Muscle layer of duodenum (tissue), 2 donors: ENCODE data around the gene LRIG3.
"Not testable (repeated sequence)": the region's sequence is repeated elsewhere in the genome, so short reads cannot be mapped to it uniquely, and the experiment has no call there.

Experiments used
- H3K27ac ChIP-seq: one replicate; pipeline ENCODE4 v1.7.0; 2013; ENCODE audit warnings: mild to moderate bottlenecking, low read length
- H3K27me3 ChIP-seq: one replicate; pipeline ENCODE4 v1.7.0; 2013; ENCODE audit warnings: low read depth, mild to moderate bottlenecking, control low read depth, low read length
- H3K36me3 ChIP-seq, 2 donors: one replicate each; pipeline ENCODE4 v1.7.0; 2013; ENCODE audit warnings: low read length in 2 of 2, control low read depth in 1 of 2, mild to moderate bottlenecking in 1 of 2; ENCODE audit not compliant: insufficient read depth in 2 of 2, control insufficient read depth in 1 of 2
- H3K4me1 ChIP-seq, 2 donors: one replicate each; pipeline ENCODE4 v1.7.0; 2013; ENCODE audit warnings: low read length in 2 of 2, mild to moderate bottlenecking in 2 of 2, control low read depth in 1 of 2, moderate library complexity in 1 of 2; ENCODE audit not compliant: insufficient read depth in 2 of 2, control insufficient read depth in 1 of 2
- H3K4me3 ChIP-seq, 2 donors: one replicate each; pipeline ENCODE4 v1.7.0; 2013; ENCODE audit warnings: low read length in 2 of 2, low read depth in 1 of 2, mild to moderate bottlenecking in 1 of 2
- H3K9me3 ChIP-seq, 2 donors: one replicate each; pipeline ENCODE4 v1.7.0; 2013; ENCODE audit warnings: low read length in 2 of 2, control low read depth in 1 of 2, mild to moderate bottlenecking in 1 of 2; ENCODE audit not compliant: control insufficient read depth in 1 of 2
- donor health status: healthy.

Gene LRIG3

GRCh38 chr12:58954002-58954401, 33.7 kb upstream of the LRIG3 start:
- H3K4me1 ChIP-seq, result no peaks in the 10 kb centered on the region
- peaks cover 0 to under 1% of the 10 kb centered on the region in 2 donors for H3K9me3 ChIP-seq
- H3K27ac ChIP-seq, result no peak overlapping the region
- H3K4me3 ChIP-seq, result no peak overlapping the region
- no peaks in the 10 kb centered on the region for H3K27me3 ChIP-seq
- H3K36me3 ChIP-seq, result no peaks in the 10 kb centered on the region

- Histone ChIP-seq H3K27ac (no peak overlapping the region), H3K4me3 (no peak overlapping the region), H3K27me3 (no peaks in the 10 kb centered on the region), H3K9me3 (peaks cover 0 to 5% of the 10 kb centered on the region in 2 donors), H3K4me1 (no peaks in the 10 kb centered on the region), H3K36me3 (no peaks in the 10 kb centered on the region)
Observed at GRCh38 chr12:58950739-58951100, 30.4 kb upstream of the LRIG3 start.

GRCh38 chr12:58949954-58950738, 29.8 kb upstream of the LRIG3 start:
- H3K4me3 ChIP-seq, H3K4me1 ChIP-seq, H3K27me3 ChIP-seq, H3K36me3 ChIP-seq, H3K9me3 ChIP-seq, H3K27ac ChIP-seq: not testable (repeated sequence)

- Histone ChIP-seq H3K27ac (no peak overlapping the region), H3K4me3 (no peak overlapping the region), H3K27me3 (no peaks in the 10 kb centered on the region), H3K4me1 (no peaks in the 10 kb centered on the region), H3K36me3 (no peaks in the 10 kb centered on the region), H3K9me3 (no peaks in the 10 kb centered on the region)
Observed at GRCh38 chr12:58943079-58943478, 22.8 kb upstream of the LRIG3 start.

- H3K9me3 ChIP-seq, result no peaks in the 10 kb centered on the region
- H3K27me3 ChIP-seq, result no peaks in the 10 kb centered on the region
- H3K36me3 ChIP-seq, result no peaks in the 10 kb centered on the region
- no peak overlapping the region for H3K4me3 ChIP-seq
- no peaks in the 10 kb centered on the region for H3K4me1 ChIP-seq
- H3K27ac ChIP-seq, result no peak overlapping the region
Observed at GRCh38 chr12:58942345-58942744, 22.0 kb upstream of the LRIG3 start.

- Histone ChIP-seq H3K4me3 (no peak overlapping the region), H3K4me1 (no peaks in the 10 kb centered on the region), H3K27ac (no peak overlapping the region)
Observed at GRCh38 chr12:58939399-58940100, 19.2 kb upstream of the LRIG3 start.

GRCh38 chr12:58938440-58938839, 18.1 kb upstream of the LRIG3 start:
- no peak overlapping the region for H3K4me3 ChIP-seq
- no peaks in the 10 kb centered on the region for H3K36me3 ChIP-seq
- H3K27ac ChIP-seq, result no peak overlapping the region
- H3K27me3 ChIP-seq, result no peaks in the 10 kb centered on the region
- H3K9me3 ChIP-seq, result no peaks in the 10 kb centered on the region
- H3K4me1 ChIP-seq, result no peaks in the 10 kb centered on the region

More at GRCh38 chr12:58939399-58940100, 19.2 kb upstream of the LRIG3 start:
- Histone ChIP-seq H3K36me3 (no peaks in the 10 kb centered on the region), H3K9me3 (no peaks in the 10 kb centered on the region), H3K27me3 (no peaks in the 10 kb centered on the region)

GRCh38 chr12:58934528-58934927, 14.2 kb upstream of the LRIG3 start:
- H3K27ac ChIP-seq, result no peak overlapping the region
- H3K4me3 ChIP-seq, result no peak overlapping the region
- no peaks in the 10 kb centered on the region for H3K9me3 ChIP-seq
- no peaks in the 10 kb centered on the region for H3K4me1 ChIP-seq
- no peaks in the 10 kb centered on the region for H3K27me3 ChIP-seq
- no peaks in the 10 kb centered on the region for H3K36me3 ChIP-seq

GRCh38 chr12:58932806-58933681, 12.7 kb upstream of the LRIG3 start:
- no peaks in the 10 kb centered on the region for H3K27me3 ChIP-seq
- H3K27ac ChIP-seq, result no peak overlapping the region
- H3K9me3 ChIP-seq, result no peaks in the 10 kb centered on the region
- no peaks in the 10 kb centered on the region for H3K36me3 ChIP-seq
- no peak overlapping the region for H3K4me3 ChIP-seq
- no peaks in the 10 kb centered on the region for H3K4me1 ChIP-seq

GRCh38 chr12:58931518-58931917, 11.2 kb upstream of the LRIG3 start:
- Histone ChIP-seq H3K4me3 (no peak overlapping the region), H3K9me3 (no peaks in the 10 kb centered on the region), H3K36me3 (no peaks in the 10 kb centered on the region), H3K27me3 (no peaks in the 10 kb centered on the region), H3K27ac (no peak overlapping the region), H3K4me1 (no peaks in the 10 kb centered on the region)

- Histone ChIP-seq H3K9me3 (no peaks in the 10 kb centered on the region), H3K27ac (no peak overlapping the region), H3K4me3 (no peak overlapping the region), H3K4me1 (no peaks in the 10 kb centered on the region), H3K27me3 (no peaks in the 10 kb centered on the region), H3K36me3 (no peaks in the 10 kb centered on the region)
Observed at GRCh38 chr12:58930770-58931324, 10.5 kb upstream of the LRIG3 start.
